ENCODE results near the gene PAIP2.
A peak's percentile ranks its signal among the peaks of the same experiment; 100 is the strongest.
"Not testable (repeated sequence)": the region's sequence is repeated elsewhere in the genome, so short reads cannot be mapped to it uniquely, and the experiment has no call there.

Gene PAIP2

DNA sequence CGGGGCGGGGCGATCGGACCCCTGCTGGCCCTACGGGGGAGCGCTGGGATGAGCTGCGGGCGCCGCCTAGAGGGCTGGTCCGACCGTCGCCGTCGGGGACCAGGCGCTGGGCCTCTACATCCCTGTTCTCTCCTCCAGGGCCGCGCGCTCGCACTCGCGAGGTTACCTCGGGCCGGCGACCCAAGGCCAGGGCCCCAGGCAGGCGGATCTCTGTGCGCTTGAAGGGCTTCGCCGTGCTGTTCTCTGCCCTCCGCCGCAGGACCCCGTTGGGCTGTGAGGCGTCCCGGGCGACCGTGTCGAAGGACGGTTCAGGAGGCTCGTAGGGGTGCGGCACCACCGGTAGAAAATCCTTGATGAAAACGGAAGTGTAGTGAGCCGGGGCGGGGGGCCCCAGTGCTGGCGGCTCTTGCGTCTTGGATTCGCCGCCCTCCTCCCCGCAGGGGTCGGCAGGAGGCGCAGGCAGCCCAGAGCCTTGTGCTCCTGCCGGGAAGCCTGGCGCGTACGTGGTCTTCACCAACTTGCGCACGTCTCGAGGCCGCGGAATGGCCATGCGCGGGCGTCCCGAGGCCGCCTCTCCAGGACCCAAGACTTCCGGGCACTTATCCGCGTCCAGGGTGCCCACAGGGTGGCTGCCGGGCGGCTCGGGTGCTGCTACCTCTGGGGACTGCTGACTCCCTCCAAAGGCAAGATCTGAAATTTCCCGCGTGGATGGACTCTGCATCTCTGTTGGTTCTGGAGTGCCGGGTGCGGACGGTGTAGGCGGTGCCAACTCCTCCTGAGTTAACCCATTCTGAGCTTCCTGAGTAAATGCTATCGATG, 51.2 kb downstream of the PAIP2 start:
- DNase-seq (ENCODE audit: low read depth) = peak; percentile 58

DNA sequence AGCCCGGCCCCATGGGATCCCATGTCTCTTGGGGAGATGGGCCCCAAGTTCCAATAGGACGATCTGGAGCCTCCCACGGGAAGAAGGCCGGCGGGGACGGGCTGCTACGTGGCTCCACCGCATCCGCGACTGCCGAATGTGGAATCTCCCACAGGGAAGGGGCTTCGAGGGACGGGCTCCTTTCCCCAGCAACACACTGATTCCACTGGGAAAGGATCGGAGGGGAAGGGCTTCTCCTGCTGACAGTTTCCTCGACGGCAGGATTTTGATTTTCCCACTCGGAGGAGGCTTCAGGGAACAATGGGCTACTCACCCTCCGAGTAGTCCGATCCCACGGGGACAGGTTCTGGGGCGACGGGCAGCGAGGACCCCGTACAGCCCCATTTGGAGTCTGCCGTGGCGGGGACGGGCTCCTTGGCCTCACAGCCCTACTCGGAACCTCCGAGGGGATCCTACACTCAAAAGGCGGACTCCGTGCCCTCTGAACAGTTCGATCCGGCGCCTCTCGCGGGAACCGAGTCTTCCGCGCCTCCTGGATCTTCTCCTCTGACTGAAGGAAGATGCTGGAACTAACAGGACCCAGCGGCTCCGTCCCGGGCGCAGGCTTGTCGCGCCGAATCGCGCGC, 52.0 kb downstream of the PAIP2 start:
- DNase-seq (ENCODE audit: low read depth) = no peak

- DNase-seq (ENCODE audit: low read depth) = no peak
Observed at GRCh38 chr5:139394123-139394653, 52.5 kb downstream of the PAIP2 start.

DNA sequence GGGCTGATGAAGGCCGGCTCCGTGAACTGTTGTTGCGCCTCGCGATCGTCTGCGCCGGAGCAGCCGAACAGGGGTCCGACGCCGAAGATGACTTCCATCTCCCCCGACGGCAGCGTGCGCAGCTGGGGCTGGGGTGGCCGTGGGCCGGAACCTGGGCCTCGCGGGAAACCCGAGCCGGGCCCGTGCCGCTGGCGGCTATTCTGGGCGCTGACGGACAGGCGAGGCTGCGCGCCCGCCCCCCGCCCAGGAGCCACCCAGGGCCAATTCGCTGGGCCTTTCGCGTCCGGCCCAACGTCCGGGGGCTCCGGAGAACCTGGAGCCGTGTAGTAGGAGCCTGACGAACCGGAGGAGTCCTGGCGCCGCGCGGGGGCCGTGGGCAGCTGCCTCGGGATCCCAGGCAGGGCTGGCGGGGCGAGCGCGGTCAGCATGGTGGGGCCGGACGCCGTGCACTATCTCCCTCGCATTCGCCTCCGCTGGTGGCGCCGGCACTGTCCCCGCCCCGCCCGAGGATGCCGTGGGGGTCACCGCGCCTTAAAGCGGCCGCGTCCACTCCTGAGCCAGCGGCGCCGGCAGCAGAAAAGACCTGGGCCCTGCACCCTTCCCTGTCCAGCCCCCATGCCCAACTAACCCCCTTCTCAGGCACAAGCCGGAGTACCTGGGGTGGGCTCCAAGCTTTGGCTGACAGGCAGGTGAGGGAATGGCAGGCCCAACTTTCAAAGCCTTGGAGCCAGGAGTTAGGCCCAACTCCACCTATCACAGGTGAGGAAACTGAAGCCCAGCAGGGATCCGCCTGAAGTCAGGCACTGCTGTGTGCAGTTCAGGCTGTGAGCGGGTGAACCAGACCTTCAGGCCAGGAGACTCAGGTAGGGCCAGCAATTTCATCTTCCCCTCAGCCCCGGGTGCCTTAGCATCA, 53.3 kb downstream of the PAIP2 start, which contains the start of gene PROB1:
PROB1 (minus strand) TSS at position 451 of the 913 bp plus-strand sequence; CDS start at position 428, 23 bp downstream.
- DNase-seq (ENCODE audit: low read depth) = no peak

DNA sequence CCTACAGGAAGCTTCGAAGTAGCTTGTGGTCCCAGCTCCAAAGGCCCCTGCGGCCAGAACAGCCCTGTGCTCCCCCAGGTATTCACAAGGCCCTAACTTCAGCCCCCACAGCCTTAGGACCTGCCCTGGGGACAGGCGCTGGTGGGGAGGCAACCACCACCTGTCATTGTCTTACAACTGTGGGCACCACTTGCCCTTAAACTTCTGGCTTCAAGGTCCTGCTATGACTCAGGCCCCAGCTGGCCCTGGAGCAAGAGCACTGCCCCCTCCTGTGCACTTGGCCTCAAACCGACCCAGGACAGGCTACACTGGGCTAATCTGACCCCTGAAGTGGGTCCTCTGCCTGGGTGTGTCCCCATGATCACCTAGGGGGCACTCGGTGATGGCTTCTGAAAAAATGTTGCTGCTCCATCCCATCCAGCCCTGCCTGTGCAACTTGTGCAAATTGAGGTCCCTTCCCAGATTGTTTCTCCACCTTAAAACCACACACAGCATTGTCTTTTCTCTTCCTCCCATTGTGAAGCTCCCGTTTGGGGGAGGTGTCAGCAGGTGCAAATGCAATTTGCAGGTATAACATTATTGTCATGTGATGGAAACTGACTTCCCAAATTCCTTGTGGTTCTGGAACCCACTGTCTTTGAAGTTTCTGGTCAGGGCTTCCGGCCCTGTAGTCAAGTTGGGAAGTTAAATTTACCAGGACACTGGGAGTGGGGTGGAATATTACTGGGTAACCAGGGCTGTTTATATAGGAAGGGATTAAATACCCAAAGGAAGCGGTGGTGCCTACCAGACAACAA, 54.4 kb downstream of the PAIP2 start:
- DNase-seq (ENCODE audit: low read depth) = no peak

DNA sequence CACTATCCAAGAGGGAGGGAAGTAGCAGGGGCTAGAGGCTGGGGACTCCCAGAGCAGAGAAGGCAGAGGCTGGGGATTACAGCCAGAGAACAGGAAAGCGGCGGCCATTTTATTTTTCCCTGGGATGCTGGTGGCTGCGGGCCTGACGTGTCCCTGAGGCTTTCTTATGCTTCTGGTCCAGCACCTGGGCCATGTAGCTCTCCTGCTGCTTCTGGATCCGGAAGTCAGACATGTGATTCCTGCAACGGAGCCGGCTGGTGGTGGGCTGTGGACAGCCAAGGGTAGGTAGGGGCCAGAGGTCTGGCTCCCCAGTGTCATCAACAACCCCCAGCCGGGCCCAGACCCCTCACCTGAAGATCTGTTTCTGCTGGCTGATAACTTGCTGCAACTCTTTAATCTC, 55.0 kb downstream of the PAIP2 start:
- no peak for DNase-seq (ENCODE audit: low read depth)

GRCh38 chr5:139397921-139398320, 56.3 kb downstream of the PAIP2 start:
- DNase-seq (ENCODE audit: low read depth) = no peak

DNA sequence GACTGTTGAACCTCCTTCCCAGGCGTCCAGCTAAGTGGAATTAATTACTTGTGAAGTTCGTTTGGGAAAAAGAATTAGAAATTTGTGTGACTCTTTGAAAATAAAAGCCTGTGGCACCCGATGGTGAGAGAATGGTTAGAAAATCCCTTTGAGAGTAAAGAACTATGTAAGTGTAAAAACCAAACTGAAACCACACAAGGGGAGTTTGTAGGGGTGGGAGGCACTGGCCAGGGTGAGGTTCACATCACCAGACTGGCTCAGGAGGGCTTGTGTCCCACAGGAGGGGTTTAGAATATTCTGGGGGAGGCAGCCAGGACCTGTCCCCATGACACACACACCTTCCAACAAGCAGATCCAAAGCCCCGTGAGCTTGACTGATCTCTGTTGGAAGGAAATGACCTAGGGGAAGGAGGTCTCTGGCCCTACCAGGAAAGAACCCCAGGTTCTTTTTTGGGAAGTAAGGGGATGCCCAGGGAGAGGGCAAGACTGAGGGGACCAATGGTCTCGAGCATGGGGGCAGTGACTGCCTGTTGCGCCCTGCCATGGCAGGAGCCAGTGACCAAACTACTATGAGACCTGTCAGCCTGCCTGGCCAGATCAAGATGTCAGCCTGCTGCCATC, 58.0 kb downstream of the PAIP2 start:
- no peak for DNase-seq (ENCODE audit: low read depth)

DNA sequence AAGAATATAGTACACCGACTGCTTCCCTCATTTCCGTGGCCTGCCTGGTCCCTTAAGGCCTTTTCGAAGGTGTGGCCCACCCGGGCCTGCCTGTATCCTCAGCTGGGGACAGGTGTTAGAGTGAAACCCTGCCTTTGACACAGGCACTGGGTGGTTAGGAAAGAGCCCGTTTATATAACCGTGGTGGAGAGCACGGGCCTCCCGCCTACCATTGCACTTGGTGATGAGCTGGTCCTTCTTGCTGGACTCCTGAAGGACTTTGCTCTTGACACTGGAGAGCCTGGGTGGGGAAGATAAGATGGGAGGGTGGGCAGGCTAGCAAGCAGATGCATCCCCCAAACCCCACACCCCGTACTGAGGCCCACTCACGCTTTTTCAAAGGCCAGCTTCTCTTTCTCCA, 59.9 kb downstream of the PAIP2 start:
- no peak for DNase-seq (ENCODE audit: low read depth)

DNA sequence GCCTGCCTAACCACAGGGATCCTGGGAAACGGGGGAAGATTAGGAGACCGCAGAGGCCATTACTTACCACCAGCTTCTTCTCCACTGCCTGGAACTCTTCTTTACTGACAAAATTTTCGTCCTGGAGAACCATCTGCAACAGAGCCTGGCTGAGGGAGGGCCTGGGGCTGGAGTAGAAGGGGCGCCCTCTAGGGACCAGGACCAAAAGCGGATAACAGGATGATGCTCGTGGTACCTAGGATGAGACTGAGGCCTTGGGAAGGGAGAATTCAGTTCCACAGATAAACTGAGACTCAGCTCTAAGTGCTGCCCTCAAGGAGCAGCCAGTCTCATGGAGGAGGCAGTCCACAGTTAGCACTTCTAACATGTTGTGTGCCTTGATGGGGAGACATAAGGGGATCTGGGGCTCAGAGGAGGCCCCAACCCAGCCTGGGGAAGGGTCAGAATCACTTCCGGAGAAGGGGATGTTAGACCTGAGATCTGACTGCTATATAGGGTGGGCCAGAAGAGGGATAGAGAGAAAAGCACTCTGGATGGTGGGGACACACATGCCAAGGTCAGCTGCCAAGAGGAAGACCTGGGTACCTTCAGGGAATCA, 61.0 kb downstream of the PAIP2 start:
- no peak for DNase-seq (ENCODE audit: low read depth)

- DNase-seq (ENCODE audit: low read depth) = no peak
Observed at GRCh38 chr5:139403418-139403786, 61.7 kb downstream of the PAIP2 start.

GRCh38 chr5:139403787-139404483, 62.3 kb downstream of the PAIP2 start, which contains the start of gene SPATA24:
Gene SPATA24, minus strand, starts transcription at chr5:139404089. Its CDS starts 29 bp downstream, at chr5:139404060.
- peak; percentile 81 for DNase-seq (ENCODE audit: low read depth)

GRCh38 chr5:139404484-139404840, 62.8 kb downstream of the PAIP2 start:
- DNase-seq (ENCODE audit: low read depth) = no peak

GRCh38 chr5:139406963-139407362, 65.3 kb downstream of the PAIP2 start:
- no peak for DNase-seq (ENCODE audit: low read depth)

- DNase-seq (ENCODE audit: low read depth) = no peak
Observed at GRCh38 chr5:139407517-139407916, 65.9 kb downstream of the PAIP2 start.

GRCh38 chr5:139408191-139408590, 66.5 kb downstream of the PAIP2 start:
- no peak for DNase-seq (ENCODE audit: low read depth)

GRCh38 chr5:139409116-139409515, 67.5 kb downstream of the PAIP2 start:
- DNase-seq (ENCODE audit: low read depth) = not testable (repeated sequence)

DNA sequence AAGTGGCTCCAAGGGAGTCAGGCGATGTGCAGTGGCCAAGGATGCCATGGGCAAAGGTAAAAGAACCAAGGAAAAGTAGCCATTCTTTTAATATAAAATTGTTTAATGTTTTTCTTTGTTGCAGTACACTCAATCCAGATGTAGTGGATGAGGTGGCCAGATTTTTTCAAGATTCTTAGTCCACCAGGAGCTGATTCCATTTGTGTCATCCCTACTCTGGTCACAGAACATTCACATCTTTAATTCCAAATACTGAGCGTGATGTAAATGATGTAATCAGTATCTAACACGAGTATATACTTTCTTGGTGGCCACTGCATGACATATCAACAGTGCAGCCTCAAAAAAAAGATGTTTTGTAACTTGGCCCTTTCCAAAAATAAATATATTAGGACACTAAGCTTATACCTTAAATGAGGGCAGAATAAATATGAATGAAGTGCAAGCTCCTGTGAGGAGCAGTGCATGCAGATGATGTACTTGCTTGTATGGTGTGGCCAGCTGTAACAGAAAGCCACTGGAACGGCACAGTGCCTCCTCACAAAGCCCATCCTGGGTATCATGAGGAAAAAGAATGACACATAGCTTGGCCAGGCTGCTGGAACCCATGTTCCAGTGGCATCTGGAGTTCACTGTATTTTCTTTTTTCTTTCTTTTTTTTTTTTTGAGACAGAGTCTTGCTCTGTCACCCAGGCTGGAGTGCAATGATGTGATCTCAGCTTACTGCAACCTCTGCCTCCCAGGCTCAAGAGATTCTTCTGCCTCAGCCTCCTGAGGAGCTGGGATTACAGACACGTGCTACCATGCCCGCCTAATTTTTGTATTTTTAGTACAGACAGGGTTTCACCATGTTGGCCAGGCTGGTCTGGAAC, 68.7 kb downstream of the PAIP2 start:
- DNase-seq (ENCODE audit: low read depth) = no peak
